Measurements from ENCODE around the gene SNX25. TPM values are rescaled to one million over a fixed set of nuclear protein-coding genes. Genes with fewer than 3 reads are reported as not detected.
A peak's percentile ranks its signal among the peaks of the same experiment; 100 is the strongest.

Gene SNX25
- total RNA-seq, 2 donors from 2014 or later, result 21.4 to 26.0 TPM

- H3K4me1 ChIP-seq (ENCODE audit: control insufficient read depth, insufficient read depth, low read length), result peaks cover 4% of the 10 kb centered on the region
- no peak overlapping the region for H3K27ac ChIP-seq (ENCODE audit: low read depth, low read length)
- H3K27me3 ChIP-seq (ENCODE audit: control insufficient read depth, insufficient read depth, low read length, poor library complexity, severe bottlenecking), result no peaks in the 10 kb centered on the region
- peak overlapping the region; percentile 55 for H3K9ac ChIP-seq (ENCODE audit: extremely low read depth, low read length, poor library complexity, severe bottlenecking)
- no peaks in the 10 kb centered on the region for H3K36me3 ChIP-seq (ENCODE audit: control insufficient read depth, insufficient read depth, low read length)
- peaks cover 21% of the 10 kb centered on the region for H3K27me3 Mint-ChIP-seq (ENCODE audit: insufficient read depth)
- peak; percentile 80 for DNase-seq
- no peaks in the 10 kb centered on the region for H3K9me3 ChIP-seq (ENCODE audit: control insufficient read depth, low read length)
- no peaks in the 10 kb centered on the region for H3K9me3 Mint-ChIP-seq
- peaks cover 33% of the 10 kb centered on the region for H3K4me1 Mint-ChIP-seq
- WGBS, 2 experiments (ENCODE audit: insufficient coverage in 1 of 2, insufficient read length in 1 of 2), result 0% methylated on average over 7 to 83 of the region's 84 CpGs
- peak overlapping the region; percentile 86 for H3K4me3 ChIP-seq (ENCODE audit: low read length)
- peak overlapping the region; percentile 95 for H3K27ac Mint-ChIP-seq
- peak overlapping the region; percentile 90 for H3K4me3 Mint-ChIP-seq
- no peaks in the 10 kb centered on the region for H3K36me3 Mint-ChIP-seq (ENCODE audit: low read depth)
- no peak for TF ChIP-seq CTCF (conservative IDR thresholded peaks at IDR 0.05)
Observed at GRCh38 chr4:185210102-185210981, 944 bp downstream of the SNX25 start.

- Histone ChIP-seq H3K9ac (ENCODE audit: extremely low read depth, low read length, poor library complexity, severe bottlenecking) (peak overlapping the region; percentile 55), H3K4me3 (ENCODE audit: low read length) (peak overlapping the region; percentile 86), H3K9me3 (ENCODE audit: control insufficient read depth, low read length) (no peaks in the 10 kb centered on the region), H3K4me1 (ENCODE audit: control insufficient read depth, insufficient read depth, low read length) (peaks cover 4% of the 10 kb centered on the region), H3K36me3 (ENCODE audit: control insufficient read depth, insufficient read depth, low read length) (peaks cover 4% of the 10 kb centered on the region), H3K27ac (ENCODE audit: low read depth, low read length) (no peak overlapping the region), H3K27me3 (ENCODE audit: control insufficient read depth, insufficient read depth, low read length, poor library complexity, severe bottlenecking) (no peaks in the 10 kb centered on the region)
- H3K4me1 Mint-ChIP-seq, result peaks cover 33% of the 10 kb centered on the region
- H3K27me3 Mint-ChIP-seq (ENCODE audit: insufficient read depth), result peaks cover 21% of the 10 kb centered on the region
- TF ChIP-seq CTCF (conservative IDR thresholded peaks at IDR 0.05), result no peak
- H3K36me3 Mint-ChIP-seq (ENCODE audit: low read depth), result no peaks in the 10 kb centered on the region
- peak overlapping the region; percentile 90 for H3K4me3 Mint-ChIP-seq
- no peaks in the 10 kb centered on the region for H3K9me3 Mint-ChIP-seq
- 13 to 17% methylated on average over 2 to 5 of the region's 5 CpGs for WGBS, 2 experiments (ENCODE audit: insufficient coverage in 1 of 2, insufficient read length in 1 of 2)
- H3K27ac Mint-ChIP-seq, result peak overlapping the region; percentile 95
- no peak for DNase-seq
Observed at GRCh38 chr4:185211035-185211434, 1.6 kb downstream of the SNX25 start.

- H3K27ac Mint-ChIP-seq, result peak overlapping the region; percentile 95
- peaks cover 4% of the 10 kb centered on the region for H3K36me3 ChIP-seq (ENCODE audit: control insufficient read depth, insufficient read depth, low read length)
- H3K27me3 Mint-ChIP-seq (ENCODE audit: insufficient read depth), result peaks cover 20% of the 10 kb centered on the region
- H3K4me3 ChIP-seq (ENCODE audit: low read length), result peak overlapping the region; percentile 86
- peak overlapping the region; percentile 90 for H3K4me3 Mint-ChIP-seq
- WGBS, 2 experiments (ENCODE audit: insufficient coverage in 1 of 2, insufficient read length in 1 of 2), result 23 to 60% methylated on average over 1 to 2 of the region's 2 CpGs
- H3K9me3 Mint-ChIP-seq, result no peaks in the 10 kb centered on the region
- H3K9ac ChIP-seq (ENCODE audit: extremely low read depth, low read length, poor library complexity, severe bottlenecking), result peak overlapping the region; percentile 55
- H3K4me1 Mint-ChIP-seq, result peaks cover 33% of the 10 kb centered on the region
- no peaks in the 10 kb centered on the region for H3K9me3 ChIP-seq (ENCODE audit: control insufficient read depth, low read length)
- DNase-seq, result no peak
- no peak overlapping the region for H3K27ac ChIP-seq (ENCODE audit: low read depth, low read length)
- H3K27me3 ChIP-seq (ENCODE audit: control insufficient read depth, insufficient read depth, low read length, poor library complexity, severe bottlenecking), result no peaks in the 10 kb centered on the region
- TF ChIP-seq CTCF (conservative IDR thresholded peaks at IDR 0.05), result no peak
- no peaks in the 10 kb centered on the region for H3K36me3 Mint-ChIP-seq (ENCODE audit: low read depth)
- H3K4me1 ChIP-seq (ENCODE audit: control insufficient read depth, insufficient read depth, low read length), result peaks cover 4% of the 10 kb centered on the region
Observed at GRCh38 chr4:185211641-185212040, 2.2 kb downstream of the SNX25 start.
